ENCODE data around the gene DEF6. TPM values are rescaled to one million over a fixed set of nuclear protein-coding genes. Genes with fewer than 3 reads are reported as not detected.

The DEF6 gene
- total RNA-seq, 1 experiment from 2014 or later = 5.7 TPM

GRCh38 chr6:35272005-35272404 is 25.6 kb upstream of the DEF6 start:
- TF ChIP-seq CTCF (IDR thresholded peaks at IDR 0.05; ENCODE audit: insufficient read depth in 1 of 2, low read depth in 1 of 2, low read length in 1 of 2, severe bottlenecking in 1 of 2, unreplicated experiment in 1 of 2) = no peak
- Histone ChIP-seq H3K4me3 (ENCODE audit: low read depth, low read length) (no peak overlapping the region), H3K4me1 (no peaks in the 10 kb centered on the region), H3K9me3 (no peaks in the 10 kb centered on the region), H3K36me3 (ENCODE audit: control insufficient read depth, insufficient read depth, low read length) (no peaks in the 10 kb centered on the region), H3K27me3 (replicated peaks; ENCODE audit: control insufficient read depth, insufficient read depth, low read length) (no peaks in the 10 kb centered on the region)
- H3K4me1 Mint-ChIP-seq (ENCODE audit: low read depth, unreplicated experiment) = no peaks in the 10 kb centered on the region
- no peak for DNase-seq
- H3K27ac Mint-ChIP-seq (ENCODE audit: unreplicated experiment) = no peak overlapping the region
- no peak overlapping the region for H3K4me3 Mint-ChIP-seq (ENCODE audit: unreplicated experiment)
- no peaks in the 10 kb centered on the region for H3K9me3 Mint-ChIP-seq (ENCODE audit: unreplicated experiment)
- ChIA-PET CTCF (interaction anchor here (0.6 kb wide), 1 partner anchor 196 kb away, joined by 6 read pairs; no protein-coding TSS in a partner anchor), POLR2A (no interaction called here)
- H3K36me3 Mint-ChIP-seq (ENCODE audit: insufficient read depth, unreplicated experiment) = no peaks in the 10 kb centered on the region
- intact Hi-C loops (cut with micrococcal nuclease; ENCODE audit: unreplicated experiment) = no loop called here
- BruUV-seq (replicated peaks) = no TSS peak
- H3K27me3 Mint-ChIP-seq (ENCODE audit: insufficient read depth, unreplicated experiment) = no peaks in the 10 kb centered on the region

GRCh38 chr6:35273822-35274559 is 23.6 kb upstream of the DEF6 start:
- H3K4me3 ChIP-seq (ENCODE audit: low read depth, low read length) = no peak overlapping the region
- Mint-ChIP-seq H3K27me3 (ENCODE audit: insufficient read depth, unreplicated experiment) (no peaks in the 10 kb centered on the region), H3K27ac (ENCODE audit: unreplicated experiment) (no peak overlapping the region), H3K4me3 (ENCODE audit: unreplicated experiment) (no peak overlapping the region), H3K4me1 (ENCODE audit: low read depth, unreplicated experiment) (no peaks in the 10 kb centered on the region), H3K9me3 (ENCODE audit: unreplicated experiment) (no peaks in the 10 kb centered on the region), H3K36me3 (ENCODE audit: insufficient read depth, unreplicated experiment) (no peaks in the 10 kb centered on the region)
- H3K9me3 ChIP-seq = no peaks in the 10 kb centered on the region
- intact Hi-C loops (cut with micrococcal nuclease; ENCODE audit: unreplicated experiment) = no loop called here
- no peak for DNase-seq
- no peak for TF ChIP-seq CTCF (IDR thresholded peaks at IDR 0.05; ENCODE audit: insufficient read depth in 1 of 2, low read depth in 1 of 2, low read length in 1 of 2, severe bottlenecking in 1 of 2, unreplicated experiment in 1 of 2)
- no peaks in the 10 kb centered on the region for H3K27me3 ChIP-seq (replicated peaks; ENCODE audit: control insufficient read depth, insufficient read depth, low read length)
- H3K4me1 ChIP-seq = no peaks in the 10 kb centered on the region
- ChIA-PET CTCF (no interaction called here), POLR2A (no interaction called here)
- BruUV-seq (replicated peaks) = no TSS peak
- no peaks in the 10 kb centered on the region for H3K36me3 ChIP-seq (ENCODE audit: control insufficient read depth, insufficient read depth, low read length)

DNA sequence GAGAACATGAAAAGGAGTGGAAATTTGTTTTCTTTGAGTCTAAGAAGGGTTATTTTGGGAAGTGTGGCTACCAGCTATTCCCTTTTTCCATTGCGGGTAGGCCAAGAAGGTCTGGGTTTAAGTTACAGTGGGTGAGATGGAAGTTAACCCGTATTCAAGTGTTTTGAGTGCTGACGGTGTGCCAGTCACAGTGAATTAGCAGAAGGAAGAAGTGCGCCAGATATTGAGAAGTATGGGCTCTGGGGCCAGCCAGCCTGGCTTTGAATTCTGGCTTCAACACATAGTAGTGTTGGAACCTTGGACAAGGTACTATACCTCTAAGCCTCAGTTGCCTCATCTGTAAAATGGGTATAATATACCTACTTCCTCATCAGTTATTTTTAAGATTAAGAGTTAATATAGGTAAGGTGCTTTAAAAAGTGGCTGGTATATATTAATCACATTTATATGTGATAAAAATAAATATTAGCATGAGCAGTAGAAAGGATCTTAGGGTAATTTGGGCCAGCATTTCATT is 21.8 kb upstream of the DEF6 start:
- CTCF ChIA-PET = no interaction called here

More for the DNA sequence above, 21.8 kb upstream of the DEF6 start:
- Histone ChIP-seq H3K4me1 (no peaks in the 10 kb centered on the region), H3K36me3 (ENCODE audit: control insufficient read depth, insufficient read depth, low read length) (no peaks in the 10 kb centered on the region), H3K27me3 (replicated peaks; ENCODE audit: control insufficient read depth, insufficient read depth, low read length) (no peaks in the 10 kb centered on the region), H3K9me3 (no peaks in the 10 kb centered on the region), H3K4me3 (ENCODE audit: low read depth, low read length) (no peak overlapping the region)
- DNase-seq = no peak
- POLR2A ChIA-PET = no interaction called here
- no peak overlapping the region for H3K4me3 Mint-ChIP-seq (ENCODE audit: unreplicated experiment)
- H3K36me3 Mint-ChIP-seq (ENCODE audit: insufficient read depth, unreplicated experiment) = no peaks in the 10 kb centered on the region
- H3K27me3 Mint-ChIP-seq (ENCODE audit: insufficient read depth, unreplicated experiment) = no peaks in the 10 kb centered on the region
- intact Hi-C loops (cut with micrococcal nuclease; ENCODE audit: unreplicated experiment) = no loop called here
- no peak overlapping the region for H3K27ac Mint-ChIP-seq (ENCODE audit: unreplicated experiment)
- no peaks in the 10 kb centered on the region for H3K4me1 Mint-ChIP-seq (ENCODE audit: low read depth, unreplicated experiment)
- no peak for TF ChIP-seq CTCF (IDR thresholded peaks at IDR 0.05; ENCODE audit: insufficient read depth in 1 of 2, low read depth in 1 of 2, low read length in 1 of 2, severe bottlenecking in 1 of 2, unreplicated experiment in 1 of 2)
- BruUV-seq (replicated peaks) = no TSS peak
- no peaks in the 10 kb centered on the region for H3K9me3 Mint-ChIP-seq (ENCODE audit: unreplicated experiment)
